Esophagus squamous epithelium (tissue), 5 donors: ENCODE results near the gene AKAP12. TPM values are rescaled to one million over a fixed set of nuclear protein-coding genes. Genes with fewer than 3 reads are reported as not detected.
A peak's percentile ranks its signal among the peaks of the same experiment; 100 is the strongest.

Experiments used
- DNase-seq: peaks from one replicate; lab custom pipeline; 2025; lab: John Stamatoyannopoulos, UW
- H3K27ac ChIP-seq, 4 donors: fragments of 200-600 bp; sonication (generic); one replicate each; pipeline ENCODE4 v1.5.1; 2016 to 2019; ENCODE audit warnings: mild to moderate bottlenecking in 1 of 4
- H3K27me3 ChIP-seq, 4 donors: fragments of 200-600 bp; sonication (generic); 1 replicate in 3 of 4; 2 replicates in 1 of 4; pipeline versions ENCODE4 v1.5.1 to v1.6.0; 2017 to 2021; ENCODE audit warnings: antibody characterized with exemption in 1 of 4
- H3K36me3 ChIP-seq, 3 donors: fragments of 200-600 bp; sonication (generic); one replicate each; pipeline ENCODE4 v1.5.1; 2016 to 2019
- H3K4me1 ChIP-seq, 3 donors: fragments of 200-600 bp; sonication (generic); one replicate each; pipeline ENCODE4 v1.5.1; 2017 to 2019
- H3K4me3 ChIP-seq, 4 donors: fragments of 200-600 bp; sonication (generic); 1 replicate in 3 of 4; 2 replicates in 1 of 4; pipeline ENCODE4 v1.5.1; 2016 to 2019; ENCODE audit warnings: mild to moderate bottlenecking in 2 of 4, moderate library complexity in 1 of 4
- H3K9me3 ChIP-seq, 3 donors: fragments of 200-600 bp; sonication (generic); one replicate each; pipeline ENCODE4 v1.5.1; 2016 to 2019
- POLR2A ChIP-seq, 4 donors: fragments of 450-650 bp; IDR thresholded peaks; one replicate each; pipeline ENCODE4 v1.6.1; 2017; ENCODE audit warnings: antibody characterized with exemption in 4 of 4, mild to moderate bottlenecking in 4 of 4, moderate library complexity in 3 of 4
- WGBS, 2 donors: methylation state at CpG; one replicate each; pipeline ENCODE4 v1.1.5; 2018; 5-methylcytosine and 5-hydroxymethylcytosine counted together
- intact Hi-C: fragments of 100-400 bp; cut with DNase I; formaldehyde crosslinking; loops from one replicate; pipeline ENCODE4 v1.15.0; 2022
- total RNA-seq, 4 donors: library from RNA; depleted of rRNA; stranded (reverse); fragments of >200 nt; gene quantifications; one replicate each; pipeline ENCODE4 v1.1.0, GENCODE V29; 2016
- TF ChIP-seq, protein P1 (sequence below), 6 experiments: fragments of 450-650 bp in 4 of 6; fragments of 200-600 bp in 2 of 6; sonication (generic) in 2 of 6; IDR thresholded peaks; one replicate each; pipeline ENCODE4 v1.5.1; 2016 to 2019; ENCODE audit warnings: antibody characterized with exemption in 6 of 6, mild to moderate bottlenecking in 4 of 6, moderate library complexity in 4 of 6
- donor health status: DM: yes; HTN: yes; CAD: no.

The AKAP12 gene
- total RNA-seq, 4 donors from 2014 or later, result 1.7 to 66.6 (median 11.4) TPM

DNA sequence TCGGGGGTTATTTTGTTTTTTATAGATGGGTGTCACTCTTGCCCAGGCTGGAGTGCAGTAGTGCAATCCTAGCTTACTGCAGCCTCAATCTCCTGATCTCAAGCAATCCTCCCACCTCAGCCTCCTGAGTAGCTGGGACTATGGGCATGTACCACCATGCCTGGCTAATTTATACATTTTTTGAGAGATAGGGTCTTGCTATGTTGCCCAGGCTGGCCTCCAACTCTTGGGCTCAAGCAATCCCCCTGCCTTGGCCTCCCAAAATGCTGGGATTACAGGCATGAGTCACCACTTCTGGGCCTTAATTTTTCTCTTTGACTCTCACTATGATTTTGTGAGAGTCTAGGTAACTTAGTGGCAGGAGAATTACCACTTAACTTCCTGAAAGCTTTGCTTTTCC, 23.3 kb downstream of the AKAP12 start:
- Histone ChIP-seq H3K36me3 (no peaks in the 10 kb centered on the region), H3K27ac (no peak overlapping the region), H3K4me3 (no peak overlapping the region), H3K9me3 (no peaks in the 10 kb centered on the region), H3K27me3 (no peaks in the 10 kb centered on the region), H3K4me1 (peaks cover 0 to 30% (median 8%) of the 10 kb centered on the region in 3 donors)
- DNase-seq, result no peak
- WGBS, 2 donors, result 82 to 83% methylated on average over 1 of the region's 1 CpG
- intact Hi-C loops, result no loop called here
- TF ChIP-seq POLR2A (IDR thresholded peaks at IDR 0.05), result no peak
- TF ChIP-seq, protein P1, sequence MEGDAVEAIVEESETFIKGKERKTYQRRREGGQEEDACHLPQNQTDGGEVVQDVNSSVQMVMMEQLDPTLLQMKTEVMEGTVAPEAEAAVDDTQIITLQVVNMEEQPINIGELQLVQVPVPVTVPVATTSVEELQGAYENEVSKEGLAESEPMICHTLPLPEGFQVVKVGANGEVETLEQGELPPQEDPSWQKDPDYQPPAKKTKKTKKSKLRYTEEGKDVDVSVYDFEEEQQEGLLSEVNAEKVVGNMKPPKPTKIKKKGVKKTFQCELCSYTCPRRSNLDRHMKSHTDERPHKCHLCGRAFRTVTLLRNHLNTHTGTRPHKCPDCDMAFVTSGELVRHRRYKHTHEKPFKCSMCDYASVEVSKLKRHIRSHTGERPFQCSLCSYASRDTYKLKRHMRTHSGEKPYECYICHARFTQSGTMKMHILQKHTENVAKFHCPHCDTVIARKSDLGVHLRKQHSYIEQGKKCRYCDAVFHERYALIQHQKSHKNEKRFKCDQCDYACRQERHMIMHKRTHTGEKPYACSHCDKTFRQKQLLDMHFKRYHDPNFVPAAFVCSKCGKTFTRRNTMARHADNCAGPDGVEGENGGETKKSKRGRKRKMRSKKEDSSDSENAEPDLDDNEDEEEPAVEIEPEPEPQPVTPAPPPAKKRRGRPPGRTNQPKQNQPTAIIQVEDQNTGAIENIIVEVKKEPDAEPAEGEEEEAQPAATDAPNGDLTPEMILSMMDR (IDR thresholded peaks at IDR 0.05), result no peak

DNA sequence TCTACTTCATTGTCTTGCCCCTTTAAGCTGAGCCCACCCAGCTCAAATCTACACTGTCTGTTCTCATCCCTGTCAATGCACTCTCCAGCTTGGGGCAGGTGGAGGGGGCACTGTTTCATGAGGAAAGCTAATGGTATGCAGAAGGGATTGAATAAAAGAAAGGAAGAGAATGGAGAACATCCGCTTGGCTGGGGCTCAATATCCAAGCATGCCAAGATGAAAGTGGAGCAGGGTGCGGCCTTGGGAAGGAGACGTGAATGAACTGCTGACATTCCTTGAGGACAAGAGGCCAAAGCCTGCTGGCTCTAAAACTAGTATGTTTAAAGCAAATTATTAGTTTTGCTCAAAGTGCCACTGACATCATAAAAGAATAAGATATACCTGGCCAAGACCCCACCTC, 24.2 kb downstream of the AKAP12 start:
- H3K36me3 ChIP-seq, result no peaks in the 10 kb centered on the region
- DNase-seq, result no peak
- H3K4me1 ChIP-seq, result peaks cover 0 to 20% (median 6%) of the 10 kb centered on the region in 3 donors
- 24 to 48% methylated on average over 3 of the region's 3 CpGs for WGBS, 2 donors
- no peak overlapping the region for H3K27ac ChIP-seq
- H3K9me3 ChIP-seq, result no peaks in the 10 kb centered on the region
- intact Hi-C loops, result no loop called here
- no peaks in the 10 kb centered on the region for H3K27me3 ChIP-seq
- TF ChIP-seq POLR2A (IDR thresholded peaks at IDR 0.05), result no peak
- TF ChIP-seq, protein P1 (IDR thresholded peaks at IDR 0.05), result no peak
- no peak overlapping the region for H3K4me3 ChIP-seq

DNA sequence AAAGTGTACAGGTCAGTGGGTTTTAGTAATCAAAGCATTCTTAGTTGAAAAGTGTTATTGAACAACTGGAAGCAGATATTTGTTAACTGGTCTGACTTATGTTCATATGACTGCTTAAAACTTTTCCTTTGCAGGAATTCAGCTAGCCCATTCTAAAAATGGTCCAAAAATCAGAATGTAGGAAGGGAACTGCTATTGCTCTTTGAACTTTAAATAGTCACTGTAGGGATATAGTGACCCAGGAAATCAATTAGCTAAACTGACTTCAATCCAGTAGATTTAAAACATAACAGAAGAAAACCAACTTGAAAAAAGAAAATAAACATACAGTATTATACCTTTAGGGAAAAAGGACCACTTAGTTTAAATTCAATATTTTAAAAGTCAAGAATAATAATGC, 25.5 kb downstream of the AKAP12 start:
- no peaks in the 10 kb centered on the region for H3K27me3 ChIP-seq
- TF ChIP-seq, protein P1 (IDR thresholded peaks at IDR 0.05), result no peak
- TF ChIP-seq POLR2A (IDR thresholded peaks at IDR 0.05), result no peak
- H3K9me3 ChIP-seq, result no peaks in the 10 kb centered on the region
- intact Hi-C loops, result no loop called here
- no peak overlapping the region for H3K4me3 ChIP-seq
- H3K4me1 ChIP-seq, result peaks cover 0 to 27% (median 6%) of the 10 kb centered on the region in 3 donors
- no peaks in the 10 kb centered on the region for H3K36me3 ChIP-seq
- no peak for DNase-seq
- no peak overlapping the region for H3K27ac ChIP-seq

DNA sequence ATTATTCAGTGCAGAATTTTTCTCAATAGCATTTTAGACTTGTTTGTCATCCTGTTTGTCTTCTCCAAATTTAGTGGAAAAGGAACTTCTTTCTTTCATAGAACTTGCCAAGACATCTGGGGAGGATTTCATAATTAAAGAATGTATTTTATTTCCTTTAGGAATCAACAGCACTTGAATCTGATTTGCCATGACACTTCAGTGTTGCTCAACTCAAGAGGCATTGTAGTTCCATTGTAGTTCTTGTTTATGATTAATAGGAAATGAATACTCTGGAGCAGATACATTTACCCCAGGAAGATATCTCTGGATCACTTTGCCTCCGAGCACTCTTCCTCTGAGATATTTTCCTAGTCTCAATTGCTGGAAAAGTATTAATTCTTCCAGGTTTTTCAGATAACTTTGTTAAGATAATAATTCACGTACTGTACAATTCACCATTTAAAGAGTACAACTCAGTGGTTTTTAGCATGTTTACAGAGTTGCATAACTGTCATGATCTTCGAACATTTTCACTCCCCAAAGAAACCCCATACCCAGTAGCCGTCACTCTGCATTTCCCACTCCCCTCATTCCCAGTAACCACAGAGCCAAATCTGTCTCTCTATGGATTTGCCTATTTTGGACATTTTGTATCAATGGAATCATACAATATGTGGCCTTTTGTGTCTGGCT, 29.7 kb downstream of the AKAP12 start:
- Histone ChIP-seq H3K27me3 (no peaks in the 10 kb centered on the region), H3K4me1 (peaks cover 0 to 15% (median 0%) of the 10 kb centered on the region in 3 donors), H3K9me3 (no peaks in the 10 kb centered on the region), H3K4me3 (no peak overlapping the region), H3K36me3 (no peaks in the 10 kb centered on the region), H3K27ac (peak overlapping the region in 3 of 4 donors; percentile 10 to 47 (median 20))
- intact Hi-C loops, result no loop called here
- 56 to 70% methylated on average over 4 of the region's 4 CpGs for WGBS, 2 donors
- TF ChIP-seq, protein P1 (IDR thresholded peaks at IDR 0.05), result no peak
- no peak for TF ChIP-seq POLR2A (IDR thresholded peaks at IDR 0.05)
- DNase-seq, result no peak

DNA sequence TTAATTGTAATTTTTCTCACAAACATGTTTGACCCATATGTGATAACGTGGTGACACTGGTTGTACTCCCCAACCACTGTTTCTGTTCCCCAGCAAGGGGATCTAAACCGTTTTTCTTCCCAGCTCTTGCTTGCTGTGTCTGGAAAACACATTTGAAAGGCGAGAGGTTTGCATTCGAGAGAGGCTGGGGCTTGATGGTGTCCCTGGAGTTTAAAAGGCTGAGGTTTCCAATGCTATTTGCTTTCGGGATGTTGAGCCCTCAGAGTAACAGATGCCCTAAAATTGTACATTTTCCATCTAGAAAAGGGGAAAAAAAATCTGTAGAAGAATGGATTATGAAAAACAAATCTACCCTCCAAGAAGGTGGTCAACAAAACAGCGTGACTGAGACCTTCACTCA, 35.4 kb downstream of the AKAP12 start:
- WGBS, 2 donors, result 77 to 84% methylated on average over 6 of the region's 6 CpGs
- Histone ChIP-seq H3K4me1 (peaks cover 0 to 13% (median 0%) of the 10 kb centered on the region in 3 donors), H3K4me3 (no peak overlapping the region), H3K27ac (no peak overlapping the region), H3K27me3 (no peaks in the 10 kb centered on the region), H3K36me3 (no peaks in the 10 kb centered on the region), H3K9me3 (no peaks in the 10 kb centered on the region)
- DNase-seq, result no peak
- TF ChIP-seq, protein P1 (IDR thresholded peaks at IDR 0.05), result no peak
- TF ChIP-seq POLR2A (IDR thresholded peaks at IDR 0.05), result no peak
- intact Hi-C loops, result no loop called here
